H9 (cell line): ENCODE measurements around the gene TENM4. TPM values are rescaled to one million over a fixed set of nuclear protein-coding genes. Genes with fewer than 3 reads are reported as not detected.

ENCODE experiments used
- DNase-seq: peaks from one replicate; pipeline ENCODE4 v3.0.0-alpha.2; 2017
- H2AFZ ChIP-seq: one replicate; pipeline ENCODE4 v1.6.1; 2013; ENCODE audit warnings: mild to moderate bottlenecking, low read length, control low read depth, moderate library complexity
- H2AK5ac ChIP-seq: 2 replicates; pipeline ENCODE4 v1.6.1; 2013; ENCODE audit warnings: low read length, control low read depth, mixed read lengths; ENCODE audit not compliant: insufficient read length
- H2BK120ac ChIP-seq: one replicate; pipeline ENCODE4 v1.6.1; 2013; ENCODE audit warnings: low read depth, mild to moderate bottlenecking, low read length, control low read depth, inconsistent platforms; ENCODE audit not compliant: poor library complexity, severe bottlenecking
- H2BK12ac ChIP-seq: 2 replicates; pipeline ENCODE4 v1.6.1; 2013; ENCODE audit warnings: low read length, control low read depth, mixed read lengths, low read depth; ENCODE audit not compliant: insufficient read length
- H2BK15ac ChIP-seq: 2 replicates; pipeline ENCODE4 v1.6.1; 2013; ENCODE audit warnings: low read depth, low read length, control low read depth
- H2BK20ac ChIP-seq: one replicate; pipeline ENCODE4 v1.6.1; 2013; ENCODE audit warnings: low read depth, mild to moderate bottlenecking, low read length, control low read depth, inconsistent platforms; ENCODE audit not compliant: poor library complexity, severe bottlenecking
- H2BK5ac ChIP-seq: 2 replicates; pipeline ENCODE4 v1.6.1; 2013; ENCODE audit warnings: low read length, control low read depth, mixed read lengths; ENCODE audit not compliant: insufficient read length
- H3K14ac ChIP-seq: 2 replicates; pipeline ENCODE4 v1.6.1; 2013; ENCODE audit warnings: low read length, control low read depth; ENCODE audit not compliant: insufficient read depth
- H3K18ac ChIP-seq: 2 replicates; pipeline ENCODE4 v1.6.1; 2013; ENCODE audit warnings: low read depth, mild to moderate bottlenecking, mixed read lengths, low read length, control low read depth; ENCODE audit not compliant: insufficient read length
- H3K23ac ChIP-seq: 2 replicates; pipeline ENCODE4 v1.6.1; 2013; ENCODE audit warnings: low read length, control low read depth, mixed read lengths, low read depth; ENCODE audit not compliant: insufficient read length
- H3K23me2 ChIP-seq: 2 replicates; pipeline ENCODE4 v1.6.1; 2013; ENCODE audit warnings: low read depth, mild to moderate bottlenecking, mixed read lengths, low read length, control low read depth; ENCODE audit not compliant: insufficient read length, poor library complexity, severe bottlenecking
- H3K27ac ChIP-seq: 2 replicates; pipeline ENCODE4 v1.5.1; 2013; ENCODE audit warnings: low read length, control low read depth, mixed read lengths, low read depth; ENCODE audit not compliant: insufficient read length
- H3K27me3 ChIP-seq: 2 replicates; pipeline ENCODE4 v1.6.1; 2013; ENCODE audit warnings: low read length, control low read depth, inconsistent platforms; ENCODE audit not compliant: insufficient read depth
- H3K4ac ChIP-seq: 2 replicates; pipeline ENCODE4 v1.6.1; 2013; ENCODE audit warnings: low read depth, mild to moderate bottlenecking, control low read depth, inconsistent platforms, low read length, moderate library complexity
- H3K4me1 ChIP-seq: 2 replicates; pipeline ENCODE4 v1.6.1; 2013; ENCODE audit warnings: low read length, control low read depth, inconsistent platforms; ENCODE audit not compliant: insufficient read depth
- H3K4me2 ChIP-seq: 2 replicates; pipeline ENCODE4 v1.6.1; 2013; ENCODE audit warnings: low read length, control low read depth, mixed read lengths; ENCODE audit not compliant: insufficient read length, insufficient read depth
- H3K56ac ChIP-seq: 2 replicates; pipeline ENCODE4 v1.6.1; 2013; ENCODE audit warnings: low read depth, mild to moderate bottlenecking, mixed read lengths, low read length, control low read depth; ENCODE audit not compliant: insufficient read length
- H3K79me1 ChIP-seq: 2 replicates; pipeline ENCODE4 v1.6.1; 2013; ENCODE audit warnings: low read depth, mild to moderate bottlenecking, moderate library complexity, low read length, control low read depth, inconsistent platforms; ENCODE audit not compliant: insufficient read depth, poor library complexity, severe bottlenecking
- H3K79me2 ChIP-seq: 2 replicates; pipeline ENCODE4 v1.6.1; 2013; ENCODE audit warnings: low read length, control low read depth, inconsistent platforms; ENCODE audit not compliant: insufficient read depth
- H3K9ac ChIP-seq: 2 replicates; pipeline ENCODE4 v1.6.1; 2013; ENCODE audit warnings: low read length, control low read depth, mixed read lengths; ENCODE audit not compliant: insufficient read length; ENCODE audit errors: extremely low read depth
- H3K9me3 ChIP-seq: one replicate; pipeline ENCODE4 v1.6.1; 2013; ENCODE audit warnings: low read depth, low read length, inconsistent platforms; ENCODE audit not compliant: control insufficient read depth
- H3T11ph ChIP-seq: one replicate; pipeline ENCODE4 v1.6.1; 2013; ENCODE audit warnings: mild to moderate bottlenecking, low read length, control low read depth, inconsistent platforms
- H4K20me1 ChIP-seq: one replicate; pipeline ENCODE4 v1.6.1; 2013; ENCODE audit not compliant: control insufficient read depth, insufficient read length, insufficient read depth
- H4K5ac ChIP-seq: 2 replicates; pipeline ENCODE4 v1.6.1; 2013; ENCODE audit warnings: low read depth, mild to moderate bottlenecking, mixed read lengths, low read length, control low read depth; ENCODE audit not compliant: insufficient read length
- H4K8ac ChIP-seq: replicated peaks from 2 replicates; pipeline ENCODE4 v1.6.1; 2013; ENCODE audit warnings: low read length, control low read depth, mixed read lengths, low read depth; ENCODE audit not compliant: insufficient read length
- H4K91ac ChIP-seq: 2 replicates; pipeline ENCODE4 v1.6.1; 2013; ENCODE audit warnings: low read depth, mild to moderate bottlenecking, moderate library complexity, mixed read lengths, low read length, control low read depth; ENCODE audit not compliant: insufficient read length
- H3K27ac Mint-ChIP-seq, 3 experiments: 2 replicates in 2 of 3; 3 replicates in 1 of 3; pipeline ENCODE4 v1.8.0; 2020 to 2021; ENCODE audit warnings: mixed read lengths in 3 of 3, mild to moderate bottlenecking in 1 of 3, moderate library complexity in 1 of 3
- H3K27me3 Mint-ChIP-seq: 2 replicates; pipeline ENCODE4 v1.8.0; 2021; ENCODE audit warnings: low read depth, mild to moderate bottlenecking, moderate library complexity, mixed read lengths
- H3K36me3 Mint-ChIP-seq, 3 experiments: 2 replicates in 2 of 3; 3 replicates in 1 of 3; pipeline ENCODE4 v1.8.0; 2020 to 2021; ENCODE audit warnings: low read depth in 3 of 3, mixed read lengths in 3 of 3; ENCODE audit not compliant: insufficient read depth in 1 of 3
- H3K4me1 Mint-ChIP-seq, 2 experiments: 2 replicates each; pipeline ENCODE4 v1.8.0; 2020; ENCODE audit warnings: mixed read lengths in 2 of 2
- H3K4me3 Mint-ChIP-seq, 2 experiments: 2 replicates in 1 of 2; 3 replicates in 1 of 2; pipeline ENCODE4 v1.8.0; 2020 to 2021; ENCODE audit warnings: mild to moderate bottlenecking in 2 of 2, mixed read lengths in 2 of 2, moderate library complexity in 1 of 2
- H3K9me3 Mint-ChIP-seq, 2 experiments: 2 replicates in 1 of 2; 3 replicates in 1 of 2; pipeline ENCODE4 v1.8.0; 2020; ENCODE audit warnings: mild to moderate bottlenecking in 2 of 2, mixed read lengths in 2 of 2, moderate library complexity in 1 of 2
- CTCF ChIP-seq: fragments of 200-600 bp; sonication (generic); conservative IDR thresholded peaks from 3 replicates; pipeline ENCODE4 v1.8.0; 2021; ENCODE audit warnings: antibody characterized with exemption, mild to moderate bottlenecking
- WGBS: extraction: QIAGEN DNeasy Blood & Tissue Kit; methylation state at CpG from one replicate; pipeline ENCODE4 v1.1.7; 2013; ENCODE audit warnings: missing lambda C conversion rate, low lambda C conversion rate, mixed read lengths; ENCODE audit not compliant: insufficient read length; ENCODE audit errors: extremely low coverage; 5-methylcytosine and 5-hydroxymethylcytosine counted together
- total RNA-seq: library from RNA; stranded (reverse); gene quantifications from 2 replicates; pipeline ENCODE4 v1.2.1, GENCODE V29; 2021

Gene TENM4
- total RNA-seq, 1 experiment from 2014 or later, result 4.6 TPM

GRCh38 chr11:78710417-78710816 lies 730.4 kb downstream of the TENM4 start:
- no peaks in the 10 kb centered on the region for H3K79me2 ChIP-seq
- H3K79me1 ChIP-seq, result no peaks in the 10 kb centered on the region
- H3K14ac ChIP-seq, result 0 out of 2 replicates have a peak overlapping the region, but pooled peaks have one; percentile 35
- no peak overlapping the region for H3K9ac ChIP-seq
- no peak for DNase-seq
- H3K23me2 ChIP-seq, result no peaks in the 10 kb centered on the region
- H3K23ac ChIP-seq, result no peak overlapping the region
- no peak overlapping the region for H3K27ac Mint-ChIP-seq
- no peaks in the 10 kb centered on the region for H3K9me3 ChIP-seq
- no peak overlapping the region for H3K4me2 ChIP-seq
- no peak overlapping the region for H2BK120ac ChIP-seq
- H2BK12ac ChIP-seq, result no peak overlapping the region
- H3K27me3 Mint-ChIP-seq, result no peaks in the 10 kb centered on the region; the same call in 1 of the 2 replicates
- no peaks in the 10 kb centered on the region for H3K27me3 ChIP-seq
- H3K18ac ChIP-seq, result no peak overlapping the region
- H4K20me1 ChIP-seq, result no peaks in the 10 kb centered on the region
- H3K9me3 Mint-ChIP-seq, result no peaks in the 10 kb centered on the region
- no peak overlapping the region for H3K4ac ChIP-seq
- no peak overlapping the region for H3T11ph ChIP-seq
- WGBS, result no CpG with 5 or more reads among the region's 4 CpGs
- no peak overlapping the region for H3K4me3 Mint-ChIP-seq
- H2BK20ac ChIP-seq, result no peak overlapping the region
- no peaks in the 10 kb centered on the region for H3K4me1 ChIP-seq
- H2AK5ac ChIP-seq, result no peak overlapping the region
- no peak overlapping the region for H3K27ac ChIP-seq
- H2BK5ac ChIP-seq, result no peak overlapping the region
- H4K8ac ChIP-seq, result no peak overlapping the region
- no peak overlapping the region for H2AFZ ChIP-seq
- H3K56ac ChIP-seq, result no peak overlapping the region
- H4K5ac ChIP-seq, result no peak overlapping the region
- no peak for TF ChIP-seq CTCF
- no peak overlapping the region for H4K91ac ChIP-seq
- H2BK15ac ChIP-seq, result no peak overlapping the region
- H3K36me3 Mint-ChIP-seq, result no peaks in the 10 kb centered on the region
- H3K4me1 Mint-ChIP-seq, result peaks cover 0 to 11% of the 10 kb centered on the region in 2 experiments
